Posterior vena cava (tissue), 2 donors: ENCODE data around the gene FCAMR. TPM values are rescaled to one million over a fixed set of nuclear protein-coding genes. Genes with fewer than 3 reads are reported as not detected.

Source experiments
- DNase-seq: peaks from one replicate; pipeline ENCODE4 v3.0.0-alpha.2; 2020; ENCODE audit warnings: low spot score
- intact Hi-C, 2 donors: fragments of 100-400 bp; cut with DNase I; formaldehyde crosslinking; loops; one replicate each; pipeline versions ENCODE4 v1.14.1 to v1.14.2; 2022 to 2023
- long read RNA-seq, 2 donors: library from polyadenylated mRNA; unstranded; transcript quantifications; one replicate each; pipeline ENCODE4 v2.0.0, GENCODE V29; 2020 to 2021
- total RNA-seq, 2 donors: library from RNA; stranded (reverse); fragmentation: NEBNext Ultra II Directional; extraction: Animal tissue kit (Norgen Biotek cat#: 25700); gene quantifications; one replicate each; pipeline ENCODE4 v1.2.1, GENCODE V29; 2021
- donor health status: DM: yes; HTN: yes; CAD: no.
- donor health status: DM: yes; HTN: yes; CAD: no.

Gene FCAMR
- total RNA-seq = not detected
- long read RNA-seq, donor 1 = 0 reads
- long read RNA-seq, donor 2 = 0 reads

GRCh38 chr1:206970446-206970845, at the start of gene FCAMR:
Gene FCAMR, minus strand, starts transcription at chr1:206970460. Its CDS starts 335 bp downstream, at chr1:206970125.
- intact Hi-C loops = no loop called here
- DNase-seq = no peak

GRCh38 chr1:207019661-207020060, 49.4 kb upstream of the FCAMR start:
- intact Hi-C loops = no loop called here
- no peak for DNase-seq

GRCh38 chr1:207019161-207019560, 48.9 kb upstream of the FCAMR start:
- intact Hi-C loops = no loop called here
- DNase-seq = no peak

- intact Hi-C loops = no loop called here
- no peak for DNase-seq
Measured at GRCh38 chr1:207018707-207019106, 48.4 kb upstream of the FCAMR start.

GRCh38 chr1:207017615-207018559, 47.6 kb upstream of the FCAMR start:
- DNase-seq = no peak
- intact Hi-C loops = no loop called here

- DNase-seq = no peak
- intact Hi-C loops = no loop called here
Measured at GRCh38 chr1:207015791-207016190, 45.5 kb upstream of the FCAMR start.

GRCh38 chr1:207014728-207015127, 44.5 kb upstream of the FCAMR start:
- intact Hi-C loops = no loop called here
- no peak for DNase-seq

- DNase-seq = no peak
- intact Hi-C loops = no loop called here
Measured at GRCh38 chr1:207013321-207014085, 43.2 kb upstream of the FCAMR start.

- DNase-seq = no peak
- intact Hi-C loops = no loop called here
Measured at GRCh38 chr1:207010726-207011125, 40.5 kb upstream of the FCAMR start.

GRCh38 chr1:207009945-207010344, 39.7 kb upstream of the FCAMR start:
- intact Hi-C loops = no loop called here
- DNase-seq = no peak

GRCh38 chr1:207009182-207009850, 39.1 kb upstream of the FCAMR start:
- DNase-seq = no peak
- intact Hi-C loops = no loop called here

- intact Hi-C loops = no loop called here
- no peak for DNase-seq
Measured at GRCh38 chr1:207007352-207008033, 37.2 kb upstream of the FCAMR start.

- intact Hi-C loops = no loop called here
- DNase-seq = no peak
Measured at GRCh38 chr1:207006914-207007313, 36.7 kb upstream of the FCAMR start.

GRCh38 chr1:207006083-207006482, 35.8 kb upstream of the FCAMR start:
- DNase-seq = no peak
- intact Hi-C loops = no loop called here

- no peak for DNase-seq
- intact Hi-C loops = no loop called here
Measured at GRCh38 chr1:207004931-207005830, 34.9 kb upstream of the FCAMR start.

- intact Hi-C loops = no loop called here
- DNase-seq = no peak
Measured at GRCh38 chr1:207003210-207003609, 33.0 kb upstream of the FCAMR start.

GRCh38 chr1:207002724-207003146, 32.5 kb upstream of the FCAMR start:
- intact Hi-C loops = no loop called here
- DNase-seq = no peak

GRCh38 chr1:207001492-207002245, 31.4 kb upstream of the FCAMR start:
- intact Hi-C loops = no loop called here
- no peak for DNase-seq
